ENCODE data around the gene LTF. TPM values are rescaled to one million over a fixed set of nuclear protein-coding genes. Genes with fewer than 3 reads are reported as not detected.

The LTF gene
- total and polyA plus RNA-seq, 2 experiments from 2014 or later, result 0.73 to 1.3 TPM

DNA sequence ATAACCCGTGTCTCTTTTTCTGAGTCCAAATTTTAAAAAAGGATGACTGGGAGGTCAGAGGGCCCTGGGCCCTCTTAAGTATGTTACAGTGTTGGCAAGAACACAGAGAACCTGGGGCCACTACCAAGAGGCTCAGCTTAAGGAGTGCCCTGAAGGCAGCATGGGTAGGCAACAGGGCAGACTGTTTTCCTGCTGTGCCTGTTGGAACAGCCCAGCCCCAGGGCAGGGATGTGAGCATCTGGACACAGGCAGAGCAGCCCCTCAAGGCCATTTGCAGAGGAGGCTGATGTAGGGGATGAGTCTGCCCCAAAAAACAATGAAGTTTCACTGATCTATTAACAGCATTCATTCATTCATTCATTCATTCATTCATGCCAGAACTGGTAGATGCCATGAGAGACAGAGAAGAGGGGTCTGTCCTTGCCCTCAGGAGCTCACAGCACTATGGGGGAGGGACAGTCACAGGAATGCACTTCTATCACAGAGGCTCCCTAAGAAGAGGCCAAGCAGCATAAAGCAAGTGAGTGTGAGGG lies 2.2 kb upstream of the LTF start (continued):
- TF ChIP-seq, protein P1, sequence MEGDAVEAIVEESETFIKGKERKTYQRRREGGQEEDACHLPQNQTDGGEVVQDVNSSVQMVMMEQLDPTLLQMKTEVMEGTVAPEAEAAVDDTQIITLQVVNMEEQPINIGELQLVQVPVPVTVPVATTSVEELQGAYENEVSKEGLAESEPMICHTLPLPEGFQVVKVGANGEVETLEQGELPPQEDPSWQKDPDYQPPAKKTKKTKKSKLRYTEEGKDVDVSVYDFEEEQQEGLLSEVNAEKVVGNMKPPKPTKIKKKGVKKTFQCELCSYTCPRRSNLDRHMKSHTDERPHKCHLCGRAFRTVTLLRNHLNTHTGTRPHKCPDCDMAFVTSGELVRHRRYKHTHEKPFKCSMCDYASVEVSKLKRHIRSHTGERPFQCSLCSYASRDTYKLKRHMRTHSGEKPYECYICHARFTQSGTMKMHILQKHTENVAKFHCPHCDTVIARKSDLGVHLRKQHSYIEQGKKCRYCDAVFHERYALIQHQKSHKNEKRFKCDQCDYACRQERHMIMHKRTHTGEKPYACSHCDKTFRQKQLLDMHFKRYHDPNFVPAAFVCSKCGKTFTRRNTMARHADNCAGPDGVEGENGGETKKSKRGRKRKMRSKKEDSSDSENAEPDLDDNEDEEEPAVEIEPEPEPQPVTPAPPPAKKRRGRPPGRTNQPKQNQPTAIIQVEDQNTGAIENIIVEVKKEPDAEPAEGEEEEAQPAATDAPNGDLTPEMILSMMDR (conservative IDR thresholded peaks at IDR 0.05; ENCODE audit: low read depth in 2 of 2), result no peak
- TF ChIP-seq POLR2AphosphoS5 (IDR thresholded peaks at IDR 0.05; ENCODE audit: low read depth) (no peak), EZH2phosphoT487 (IDR thresholded peaks at IDR 0.05; ENCODE audit: unreplicated experiment) (no peak)

DNA sequence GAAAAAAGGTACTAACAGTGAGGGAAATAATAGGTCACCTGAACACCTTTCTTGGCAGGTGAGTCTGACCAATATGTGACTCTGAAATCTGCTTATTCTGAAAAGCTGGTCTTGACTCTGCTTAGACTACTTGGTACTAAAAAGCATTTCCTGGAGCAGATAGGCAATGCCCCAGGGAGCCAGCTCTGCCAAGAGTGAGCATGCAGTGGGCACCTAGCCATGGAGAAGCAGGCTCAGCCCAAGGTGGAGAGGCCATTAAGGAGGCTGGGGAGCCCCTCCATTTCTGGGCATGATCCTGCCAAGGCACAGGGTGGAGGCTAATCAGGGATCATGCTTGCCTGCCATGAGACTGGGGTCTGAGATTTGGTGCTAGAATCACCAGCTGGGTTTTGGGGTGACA lies 1.6 kb upstream of the LTF start:
- Mint-ChIP-seq H3K27me3 (ENCODE audit: insufficient read depth, low read depth, poor library complexity) (peaks cover 21% of the 10 kb centered on the region), H3K9me3 (no peaks in the 10 kb centered on the region; the same call in 1 of the 3 replicates), H3K27ac (no peak overlapping the region), H3K4me1 (peaks cover 2% of the 10 kb centered on the region), H3K4me3 (no peak overlapping the region), H3K36me3 (ENCODE audit: low read depth) (no peaks in the 10 kb centered on the region)
- no peak overlapping the region for H3K27ac ChIP-seq (ENCODE audit: low read depth)
- H3K36me3 ChIP-seq (ENCODE audit: insufficient read depth), result no peaks in the 10 kb centered on the region
- H3K27me3 ChIP-seq (ENCODE audit: insufficient read depth), result peaks cover 39% of the 10 kb centered on the region
- H2AFZ ChIP-seq, result no peak overlapping the region
- peaks cover 6% of the 10 kb centered on the region; the same call in 1 of the 2 replicates for H3K4me1 ChIP-seq (ENCODE audit: insufficient read depth)
- DNase-seq (ENCODE audit: low spot score), result no peak
- no peak overlapping the region for H3K4me2 ChIP-seq
- H4K20me1 ChIP-seq (replicated peaks; ENCODE audit: insufficient read depth), result no peaks in the 10 kb centered on the region
- no peak for TF ChIP-seq EZH2phosphoT487 (IDR thresholded peaks at IDR 0.05; ENCODE audit: unreplicated experiment)
- TF ChIP-seq, protein P2, sequence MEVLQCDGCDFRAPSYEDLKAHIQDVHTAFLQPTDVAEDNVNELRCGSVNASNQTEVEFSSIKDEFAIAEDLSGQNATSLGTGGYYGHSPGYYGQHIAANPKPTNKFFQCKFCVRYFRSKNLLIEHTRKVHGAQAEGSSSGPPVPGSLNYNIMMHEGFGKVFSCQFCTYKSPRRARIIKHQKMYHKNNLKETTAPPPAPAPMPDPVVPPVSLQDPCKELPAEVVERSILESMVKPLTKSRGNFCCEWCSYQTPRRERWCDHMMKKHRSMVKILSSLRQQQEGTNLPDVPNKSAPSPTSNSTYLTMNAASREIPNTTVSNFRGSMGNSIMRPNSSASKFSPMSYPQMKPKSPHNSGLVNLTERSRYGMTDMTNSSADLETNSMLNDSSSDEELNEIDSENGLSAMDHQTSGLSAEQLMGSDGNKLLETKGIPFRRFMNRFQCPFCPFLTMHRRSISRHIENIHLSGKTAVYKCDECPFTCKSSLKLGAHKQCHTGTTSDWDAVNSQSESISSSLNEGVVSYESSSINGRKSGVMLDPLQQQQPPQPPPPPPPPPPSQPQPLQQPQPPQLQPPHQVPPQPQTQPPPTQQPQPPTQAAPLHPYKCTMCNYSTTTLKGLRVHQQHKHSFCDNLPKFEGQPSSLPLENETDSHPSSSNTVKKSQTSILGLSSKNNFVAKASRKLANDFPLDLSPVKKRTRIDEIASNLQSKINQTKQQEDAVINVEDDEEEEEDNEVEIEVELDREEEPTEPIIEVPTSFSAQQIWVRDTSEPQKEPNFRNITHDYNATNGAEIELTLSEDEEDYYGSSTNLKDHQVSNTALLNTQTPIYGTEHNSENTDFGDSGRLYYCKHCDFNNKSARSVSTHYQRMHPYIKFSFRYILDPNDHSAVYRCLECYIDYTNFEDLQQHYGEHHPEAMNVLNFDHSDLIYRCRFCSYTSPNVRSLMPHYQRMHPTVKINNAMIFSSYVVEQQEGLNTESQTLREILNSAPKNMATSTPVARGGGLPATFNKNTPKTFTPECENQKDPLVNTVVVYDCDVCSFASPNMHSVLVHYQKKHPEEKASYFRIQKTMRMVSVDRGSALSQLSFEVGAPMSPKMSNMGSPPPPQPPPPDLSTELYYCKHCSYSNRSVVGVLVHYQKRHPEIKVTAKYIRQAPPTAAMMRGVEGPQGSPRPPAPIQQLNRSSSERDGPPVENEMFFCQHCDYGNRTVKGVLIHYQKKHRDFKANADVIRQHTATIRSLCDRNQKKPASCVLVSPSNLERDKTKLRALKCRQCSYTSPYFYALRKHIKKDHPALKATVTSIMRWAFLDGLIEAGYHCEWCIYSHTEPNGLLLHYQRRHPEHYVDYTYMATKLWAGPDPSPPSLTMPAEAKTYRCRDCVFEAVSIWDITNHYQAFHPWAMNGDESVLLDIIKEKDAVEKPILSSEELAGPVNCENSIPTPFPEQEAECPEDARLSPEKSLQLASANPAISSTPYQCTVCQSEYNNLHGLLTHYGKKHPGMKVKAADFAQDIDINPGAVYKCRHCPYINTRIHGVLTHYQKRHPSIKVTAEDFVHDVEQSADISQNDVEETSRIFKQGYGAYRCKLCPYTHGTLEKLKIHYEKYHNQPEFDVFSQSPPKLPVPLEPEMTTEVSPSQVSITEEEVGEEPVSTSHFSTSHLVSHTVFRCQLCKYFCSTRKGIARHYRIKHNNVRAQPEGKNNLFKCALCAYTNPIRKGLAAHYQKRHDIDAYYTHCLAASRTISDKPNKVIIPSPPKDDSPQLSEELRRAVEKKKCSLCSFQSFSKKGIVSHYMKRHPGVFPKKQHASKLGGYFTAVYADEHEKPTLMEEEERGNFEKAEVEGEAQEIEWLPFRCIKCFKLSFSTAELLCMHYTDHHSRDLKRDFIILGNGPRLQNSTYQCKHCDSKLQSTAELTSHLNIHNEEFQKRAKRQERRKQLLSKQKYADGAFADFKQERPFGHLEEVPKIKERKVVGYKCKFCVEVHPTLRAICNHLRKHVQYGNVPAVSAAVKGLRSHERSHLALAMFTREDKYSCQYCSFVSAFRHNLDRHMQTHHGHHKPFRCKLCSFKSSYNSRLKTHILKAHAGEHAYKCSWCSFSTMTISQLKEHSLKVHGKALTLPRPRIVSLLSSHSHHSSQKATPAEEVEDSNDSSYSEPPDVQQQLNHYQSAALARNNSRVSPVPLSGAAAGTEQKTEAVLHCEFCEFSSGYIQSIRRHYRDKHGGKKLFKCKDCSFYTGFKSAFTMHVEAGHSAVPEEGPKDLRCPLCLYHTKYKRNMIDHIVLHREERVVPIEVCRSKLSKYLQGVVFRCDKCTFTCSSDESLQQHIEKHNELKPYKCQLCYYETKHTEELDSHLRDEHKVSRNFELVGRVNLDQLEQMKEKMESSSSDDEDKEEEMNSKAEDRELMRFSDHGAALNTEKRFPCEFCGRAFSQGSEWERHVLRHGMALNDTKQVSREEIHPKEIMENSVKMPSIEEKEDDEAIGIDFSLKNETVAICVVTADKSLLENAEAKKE (CRISPR knock-in tag; IDR thresholded peaks at IDR 0.05), result no peak
- TF ChIP-seq POLR2AphosphoS5 (IDR thresholded peaks at IDR 0.05; ENCODE audit: low read depth), result no peak
- H3K79me2 ChIP-seq (replicated peaks; ENCODE audit: insufficient read depth), result no peaks in the 10 kb centered on the region
- no peaks in the 10 kb centered on the region for H3K9me2 ChIP-seq (ENCODE audit: insufficient read depth)
- H3F3A ChIP-seq (replicated peaks; ENCODE audit: low read depth), result no peaks in the 10 kb centered on the region
- no peak overlapping the region for H3K4me3 ChIP-seq
- no peak for ATAC-seq
